D721Med (cell line): ENCODE measurements around the gene TRIM58.

ENCODE experiments used
- DNase-seq: peaks from one replicate; pipeline ENCODE4 v3.0.0; 2011; ENCODE audit warnings: low spot score; ENCODE audit not compliant: insufficient read length
- FAIRE-seq: peaks from 2 replicates; lab custom pipeline; 2011; peaks lifted over from hg19 to GRCh38; lab: Jason Lieb, UNC
- TF ChIP-seq, protein P1 (sequence below): IDR thresholded peaks from 2 replicates; pipeline ENCODE4 v1.5.1; 2012; ENCODE audit warnings: mild to moderate bottlenecking, control low read depth; ENCODE audit not compliant: insufficient read depth; ENCODE audit errors: missing control alignments

TRIM58 gene

DNA sequence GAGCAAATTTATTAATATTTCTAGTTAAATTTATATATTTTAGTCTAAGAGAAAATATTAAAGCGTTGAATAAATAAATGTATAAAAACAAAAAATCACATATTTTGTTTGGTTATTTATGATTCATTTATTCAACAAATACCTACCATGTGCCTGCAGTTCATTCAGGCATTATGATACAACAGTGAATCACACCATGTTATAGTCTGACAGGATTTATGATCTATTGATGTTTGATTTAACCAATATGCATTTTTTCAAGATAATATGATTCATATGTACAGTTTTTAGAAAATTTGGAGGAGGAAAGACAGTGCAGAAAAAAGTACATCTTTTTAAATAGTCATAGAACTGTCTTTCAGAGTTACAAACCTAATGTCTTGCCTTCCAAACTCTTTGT lies 7.4 kb upstream of the TRIM58 start:
- DNase-seq = no peak
- FAIRE-seq = no peak
- TF ChIP-seq, protein P1, sequence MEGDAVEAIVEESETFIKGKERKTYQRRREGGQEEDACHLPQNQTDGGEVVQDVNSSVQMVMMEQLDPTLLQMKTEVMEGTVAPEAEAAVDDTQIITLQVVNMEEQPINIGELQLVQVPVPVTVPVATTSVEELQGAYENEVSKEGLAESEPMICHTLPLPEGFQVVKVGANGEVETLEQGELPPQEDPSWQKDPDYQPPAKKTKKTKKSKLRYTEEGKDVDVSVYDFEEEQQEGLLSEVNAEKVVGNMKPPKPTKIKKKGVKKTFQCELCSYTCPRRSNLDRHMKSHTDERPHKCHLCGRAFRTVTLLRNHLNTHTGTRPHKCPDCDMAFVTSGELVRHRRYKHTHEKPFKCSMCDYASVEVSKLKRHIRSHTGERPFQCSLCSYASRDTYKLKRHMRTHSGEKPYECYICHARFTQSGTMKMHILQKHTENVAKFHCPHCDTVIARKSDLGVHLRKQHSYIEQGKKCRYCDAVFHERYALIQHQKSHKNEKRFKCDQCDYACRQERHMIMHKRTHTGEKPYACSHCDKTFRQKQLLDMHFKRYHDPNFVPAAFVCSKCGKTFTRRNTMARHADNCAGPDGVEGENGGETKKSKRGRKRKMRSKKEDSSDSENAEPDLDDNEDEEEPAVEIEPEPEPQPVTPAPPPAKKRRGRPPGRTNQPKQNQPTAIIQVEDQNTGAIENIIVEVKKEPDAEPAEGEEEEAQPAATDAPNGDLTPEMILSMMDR = no peak

DNA sequence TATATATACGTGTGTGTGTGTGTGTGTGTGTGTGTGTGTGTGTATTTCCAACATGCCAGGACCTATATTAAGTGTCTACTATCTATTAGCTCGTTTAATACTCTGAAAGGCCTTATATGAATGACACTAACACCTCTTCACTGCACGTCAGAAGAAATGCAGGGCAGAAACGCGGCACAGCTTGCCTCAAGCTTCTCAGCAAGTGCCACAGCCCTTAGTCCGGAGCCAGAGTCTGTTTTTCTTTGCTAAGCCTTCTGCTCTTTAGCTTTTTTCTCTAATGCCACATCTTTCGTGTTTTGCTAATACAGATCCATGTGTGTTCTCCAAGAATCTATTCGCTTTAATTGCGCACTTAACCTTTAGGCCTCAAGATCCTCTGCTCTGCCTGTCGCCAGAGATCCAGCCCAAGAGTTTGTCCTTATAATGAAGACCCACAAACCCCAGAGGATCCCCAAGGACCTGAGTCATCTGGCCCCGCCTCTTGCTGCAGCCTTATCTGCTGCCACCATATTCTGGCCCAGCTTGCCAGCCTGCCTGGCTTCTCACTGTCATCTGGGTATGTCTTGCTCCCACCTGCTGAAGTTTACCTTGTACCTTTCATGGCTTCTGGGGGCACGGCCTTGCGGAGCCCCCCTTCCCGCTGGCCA lies 2.0 kb upstream of the TRIM58 start:
- TF ChIP-seq, protein P1 = no peak
- DNase-seq = no peak
- no peak for FAIRE-seq

DNA sequence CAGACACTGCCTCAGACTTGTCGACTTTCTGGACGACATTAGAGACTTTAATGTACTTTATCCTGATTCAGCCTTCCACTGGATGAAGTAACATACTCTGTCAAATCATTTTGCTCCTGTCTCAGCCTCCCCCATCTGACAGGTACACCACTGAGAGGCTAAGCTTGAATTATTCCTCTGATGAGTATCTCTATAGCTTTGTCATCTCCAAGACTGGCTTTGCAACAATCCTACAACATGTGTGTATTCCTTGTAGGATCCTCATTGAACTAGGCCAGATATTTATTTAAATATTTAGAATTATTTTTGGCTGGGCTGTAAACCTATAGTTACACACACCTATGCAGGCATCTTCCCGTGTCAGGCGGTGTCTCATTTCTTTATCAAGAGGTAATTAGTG lies 1.1 kb upstream of the TRIM58 start:
- no peak for DNase-seq
- TF ChIP-seq, protein P1 = no peak
- FAIRE-seq = no peak

- FAIRE-seq (peak; percentile 72), DNase-seq (no peak)
- TF ChIP-seq, protein P1 = no peak
These were observed 1.1 kb downstream of the TRIM58 start for GRCh38 chr1:247857985-247858619.

DNA sequence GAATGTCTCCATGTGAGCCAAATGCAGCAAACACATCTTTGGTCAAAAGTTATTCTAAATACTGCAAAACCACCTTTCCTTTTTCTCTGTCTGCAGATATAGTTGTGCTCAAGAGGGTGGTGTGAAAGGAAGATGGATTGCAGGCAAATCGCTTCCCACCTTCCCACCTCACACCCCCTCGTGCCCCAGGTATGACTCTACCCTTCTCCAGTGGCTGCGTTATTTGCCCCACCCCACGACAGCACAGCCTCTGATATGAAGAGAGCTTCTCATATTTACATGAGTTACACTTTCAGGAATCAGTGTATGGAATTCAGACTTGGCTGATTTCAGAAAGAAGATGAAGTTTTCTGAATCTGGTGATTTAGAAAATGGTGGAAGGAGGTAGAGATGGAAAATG lies 5.8 kb downstream of the TRIM58 start:
- DNase-seq (no peak), FAIRE-seq (no peak)
- TF ChIP-seq, protein P1 = no peak

- TF ChIP-seq, protein P1 = no peak
- DNase-seq = no peak
- FAIRE-seq = no peak
These were observed 7.7 kb downstream of the TRIM58 start for GRCh38 chr1:247864644-247865043.

GRCh38 chr1:247865416-247865815 lies 8.4 kb downstream of the TRIM58 start:
- FAIRE-seq (peak; percentile 98), DNase-seq (peak; percentile 91)
- TF ChIP-seq, protein P1 = no peak
